ENCODE results near the gene NPAS2. TPM values are rescaled to one million over a fixed set of nuclear protein-coding genes. Genes with fewer than 3 reads are reported as not detected.

The NPAS2 gene
- total RNA-seq, 1 experiment from 2014 or later = 20.4 TPM

- Histone ChIP-seq H3K27me3 (ENCODE audit: insufficient read depth, low read length) (no peaks in the 10 kb centered on the region), H3K4me2 (ENCODE audit: low read length) (no peak overlapping the region), H3K4me1 (ENCODE audit: control insufficient read depth in 1 of 2, insufficient read depth in 2 of 2, low read length in 2 of 2) (peaks cover 3 to 17% of the 10 kb centered on the region in 2 experiments), H4K20me1 (ENCODE audit: insufficient read depth) (no peaks in the 10 kb centered on the region), H3K9me3 (ENCODE audit: control insufficient read depth in 1 of 2, insufficient read depth in 1 of 2, low read depth in 1 of 2, low read length in 2 of 2) (no peaks in the 10 kb centered on the region), H3K27ac (ENCODE audit: low read depth, low read length) (no peak overlapping the region), H3K4me3 (replicated peaks in 1 of 2; ENCODE audit: low read depth in 1 of 2, low read length in 2 of 2) (no peak overlapping the region), H3K9me2 (ENCODE audit: insufficient read depth) (no peaks in the 10 kb centered on the region), H3K36me3 (ENCODE audit: control insufficient read depth in 1 of 2, insufficient read depth in 2 of 2, low read length in 2 of 2) (no peaks in the 10 kb centered on the region), H3K79me2 (ENCODE audit: insufficient read depth, low read length) (no peaks in the 10 kb centered on the region), H2AFZ (ENCODE audit: low read depth, low read length, poor library complexity, severe bottlenecking) (no peak overlapping the region), H3K9ac (ENCODE audit: low read length) (no peak overlapping the region)
- intact Hi-C loops (cut with micrococcal nuclease) = no loop called here
- POLR2A ChIA-PET = no interaction called here
- CTCF ChIA-PET = no interaction called here
- TF ChIP-seq ZFX (IDR thresholded peaks at IDR 0.05) (no peak), EZH2 (IDR thresholded peaks at IDR 0.05) (no peak), TCF7L2 (IDR thresholded peaks at IDR 0.05; ENCODE audit: borderline replicate concordance, extremely low read depth, insufficient read depth, insufficient read length) (no peak), POLR2AphosphoS5 (IDR thresholded peaks at IDR 0.05; ENCODE audit: low read depth, low read length) (no peak), FOSL1 (IDR thresholded peaks at IDR 0.05; ENCODE audit: low read depth) (no peak), REST (IDR thresholded peaks at IDR 0.05; ENCODE audit: low read depth) (no peak), CTCF (IDR thresholded peaks at IDR 0.05 in 2 of 3, conservative IDR thresholded peaks at IDR 0.05 in 1 of 3; ENCODE audit: borderline replicate concordance in 1 of 3, insufficient read depth in 1 of 3, low read depth in 2 of 3, low read length in 2 of 3) (no peak), CBX3 (IDR thresholded peaks at IDR 0.05; ENCODE audit: low read depth) (no peak)
- ATAC-seq (no peak), DNase-seq (ENCODE audit: low read depth, low spot score) (no peak)
- RAD21 ChIA-PET (ENCODE audit: low non-redundant PET in 1 of 2, low total read pairs in 2 of 2, uncharacterized antibody in 2 of 2, unreplicated experiment in 2 of 2) = no interaction called here
- no TSS peak for BruUV-seq (replicated peaks)
Observed at GRCh38 chr2:100782380-100782878, 37.5 kb upstream of the NPAS2 start.

Measured in HCT116 (cell line).